Panc1 (cell line): Measurements from ENCODE around the gene PMFBP1. TPM values are rescaled to one million over a fixed set of nuclear protein-coding genes. Genes with fewer than 3 reads are reported as not detected.
A peak's percentile ranks its signal among the peaks of the same experiment; 100 is the strongest.

Experiments used
- ATAC-seq: fragments of 200-7000 bp; cut with Tn5 transposase; 2 replicates; pipeline ENCODE4 v1.9.1; 2020; ENCODE audit warnings: mild to moderate bottlenecking, moderate library complexity
- BruUV-seq: library from RNA; stranded (reverse); fragments of 400-500 nt; replicated peaks from 2 replicates; lab custom pipeline; 2021; lab: Mats Ljungman, UMichigan
- CTCF ChIA-PET: fragments of 300-600 bp; sonication (Branson Sonifier 250); formaldehyde crosslinking; loops from one replicate; lab custom pipeline; 2022; ENCODE audit warnings: antibody characterized with exemption; lab: Charles Lee
- POLR2A ChIA-PET: fragments of 300-600 bp; sonication (Branson Sonifier 250); formaldehyde crosslinking; loops from one replicate; lab custom pipeline; 2022; ENCODE audit warnings: antibody characterized with exemption; lab: Charles Lee
- DNase-seq: peaks from one replicate; pipeline ENCODE4 v3.0.0-alpha.2; 2010; ENCODE audit warnings: low read depth, low spot score
- H3K27ac ChIP-seq: 2 replicates; pipeline ENCODE4 v1.5.1; 2011; ENCODE audit warnings: mild to moderate bottlenecking, low read length, inconsistent platforms
- H3K27me3 ChIP-seq: fragments of 200-500 bp; sonication (Bioruptor generic); 2 replicates; pipeline ENCODE4 v1.6.0; 2014; ENCODE audit warnings: low read length, inconsistent platforms; ENCODE audit not compliant: control insufficient read depth, insufficient read depth
- H3K36me3 ChIP-seq: fragments of 200-500 bp; sonication (Bioruptor generic); 2 replicates; pipeline ENCODE4 v1.5.1; 2014; ENCODE audit warnings: inconsistent platforms, mild to moderate bottlenecking, low read length, moderate library complexity; ENCODE audit not compliant: control insufficient read depth, insufficient read depth
- H3K4me1 ChIP-seq: 2 replicates; pipeline ENCODE4 v1.5.1; 2011; ENCODE audit warnings: inconsistent platforms, mild to moderate bottlenecking, low read length, moderate library complexity; ENCODE audit not compliant: control insufficient read depth, insufficient read depth
- H3K4me3 ChIP-seq, 2 experiments: 2 replicates each; pipeline ENCODE4 v1.5.1; 2011 to 2012; ENCODE audit warnings: low read depth in 2 of 2, low read length in 2 of 2, mild to moderate bottlenecking in 2 of 2, inconsistent platforms in 1 of 2, moderate library complexity in 1 of 2
- H3K9me3 ChIP-seq: fragments of 200-500 bp; sonication (Bioruptor generic); 2 replicates; pipeline ENCODE4 v1.5.1; 2014; ENCODE audit warnings: low read depth, mild to moderate bottlenecking, inconsistent platforms, low read length, moderate library complexity; ENCODE audit not compliant: control insufficient read depth, insufficient read depth
- CTCF ChIP-seq: fragments of 450-650 bp; IDR thresholded peaks from 2 replicates; pipeline ENCODE4 v1.5.1; 2017; ENCODE audit warnings: mild to moderate bottlenecking
- POLR2AphosphoS5 ChIP-seq: IDR thresholded peaks from 2 replicates; pipeline ENCODE4 v1.6.1; 2012; ENCODE audit warnings: mild to moderate bottlenecking, low read depth, low read length, moderate library complexity
- REST ChIP-seq, 2 experiments: IDR thresholded peaks; 2 replicates each; pipeline ENCODE4 v1.6.1; 2011 to 2012; ENCODE audit warnings: low read depth in 2 of 2, control low read depth in 1 of 2, low read length in 1 of 2, mild to moderate bottlenecking in 1 of 2, moderate library complexity in 1 of 2; ENCODE audit not compliant: insufficient read depth in 1 of 2
- SIN3A ChIP-seq: IDR thresholded peaks from 2 replicates; pipeline ENCODE4 v1.6.1; 2012; ENCODE audit warnings: low read depth, mild to moderate bottlenecking, low read length, moderate library complexity, borderline replicate concordance; ENCODE audit not compliant: insufficient read depth
- TCF7L2 ChIP-seq: IDR thresholded peaks from 2 replicates; pipeline ENCODE4 v1.6.1; 2011; ENCODE audit warnings: mild to moderate bottlenecking, low read depth, low read length, inconsistent platforms
- in situ Hi-C: cut with HindIII; loops from 2 replicates; pipeline ENCODE4 v1.10.0; 2016; ENCODE audit warnings: low sequenced_read_pairs, low pct_unique_long_range_greater_than_20kb
- intact Hi-C: fragments of 100-400 bp; cut with micrococcal nuclease; formaldehyde crosslinking; loops from one replicate; pipeline ENCODE4 v1.10.0; 2022; ENCODE audit not compliant: unreplicated experiment
- total RNA-seq: library from RNA; stranded (reverse); gene quantifications from one replicate; pipeline ENCODE4 v1.2.1, GENCODE V29; 2021; ENCODE audit not compliant: unreplicated experiment

Gene PMFBP1
- total RNA-seq, 1 experiment from 2014 or later = 0.10 TPM

GRCh38 chr16:72124761-72125634, 47.0 kb downstream of the PMFBP1 start:
- H3K36me3 ChIP-seq = no peaks in the 10 kb centered on the region
- ATAC-seq = peak; percentile 95
- TF ChIP-seq CTCF (peak; percentile 81), SIN3A (no peak), TCF7L2 (no peak), REST (IDR thresholded peaks at IDR 0.05; ENCODE audit: insufficient read depth in 1 of 2, low read depth in 2 of 2, low read length in 1 of 2) (no peak)
- peak; percentile 27 for DNase-seq
- H3K27ac ChIP-seq = no peak overlapping the region
- no peak overlapping the region for H3K4me3 ChIP-seq
- ChIA-PET POLR2A (no interaction called here), CTCF (no interaction called here)
- BruUV-seq = no TSS peak
- in situ Hi-C loops = no loop called here
- no peaks in the 10 kb centered on the region for H3K9me3 ChIP-seq
- intact Hi-C loops = loop anchor here (5.0 kb wide), 1 partner anchor 342 kb away; no protein-coding TSS in a partner anchor
- no peaks in the 10 kb centered on the region for H3K4me1 ChIP-seq
- H3K27me3 ChIP-seq = 0 out of 2 replicates have a peak, but pooled peaks cover 2% of the 10 kb centered on the region

- DNase-seq (no peak), ATAC-seq (no peak)
- ChIA-PET POLR2A (no interaction called here), CTCF (interaction anchor here (0.5 kb wide), 1 partner anchor 150 kb away, joined by 8 read pairs; no protein-coding TSS in a partner anchor)
- in situ Hi-C loops (no loop called here), intact Hi-C loops (no loop called here)
- TF ChIP-seq REST (IDR thresholded peaks at IDR 0.05; ENCODE audit: insufficient read depth in 1 of 2, low read depth in 2 of 2, low read length in 1 of 2) = no peak
- no peak for TF ChIP-seq CTCF
- no peak for TF ChIP-seq TCF7L2
- TF ChIP-seq POLR2AphosphoS5 = no peak
- TF ChIP-seq SIN3A = no peak
- no TSS peak for BruUV-seq
- H3K9me3 ChIP-seq = no peaks in the 10 kb centered on the region
- no peak overlapping the region for H3K27ac ChIP-seq
- H3K4me1 ChIP-seq = no peaks in the 10 kb centered on the region
- H3K36me3 ChIP-seq = no peaks in the 10 kb centered on the region
- H3K27me3 ChIP-seq = no peaks in the 10 kb centered on the region
- no peak overlapping the region for H3K4me3 ChIP-seq
Observed at GRCh38 chr16:72124148-72124547, 47.8 kb downstream of the PMFBP1 start.
